Superior temporal gyrus (tissue), 1 donor: ENCODE measurements around the gene HIPK4.
"Not testable (repeated sequence)": the region's sequence is repeated elsewhere in the genome, so short reads cannot be mapped to it uniquely, and the experiment has no call there.

Experiments used
- DNase-seq: peaks from one replicate; pipeline ENCODE4 v3.0.0-alpha.2; 2016; ENCODE audit errors: extremely low spot score

Gene HIPK4

DNA sequence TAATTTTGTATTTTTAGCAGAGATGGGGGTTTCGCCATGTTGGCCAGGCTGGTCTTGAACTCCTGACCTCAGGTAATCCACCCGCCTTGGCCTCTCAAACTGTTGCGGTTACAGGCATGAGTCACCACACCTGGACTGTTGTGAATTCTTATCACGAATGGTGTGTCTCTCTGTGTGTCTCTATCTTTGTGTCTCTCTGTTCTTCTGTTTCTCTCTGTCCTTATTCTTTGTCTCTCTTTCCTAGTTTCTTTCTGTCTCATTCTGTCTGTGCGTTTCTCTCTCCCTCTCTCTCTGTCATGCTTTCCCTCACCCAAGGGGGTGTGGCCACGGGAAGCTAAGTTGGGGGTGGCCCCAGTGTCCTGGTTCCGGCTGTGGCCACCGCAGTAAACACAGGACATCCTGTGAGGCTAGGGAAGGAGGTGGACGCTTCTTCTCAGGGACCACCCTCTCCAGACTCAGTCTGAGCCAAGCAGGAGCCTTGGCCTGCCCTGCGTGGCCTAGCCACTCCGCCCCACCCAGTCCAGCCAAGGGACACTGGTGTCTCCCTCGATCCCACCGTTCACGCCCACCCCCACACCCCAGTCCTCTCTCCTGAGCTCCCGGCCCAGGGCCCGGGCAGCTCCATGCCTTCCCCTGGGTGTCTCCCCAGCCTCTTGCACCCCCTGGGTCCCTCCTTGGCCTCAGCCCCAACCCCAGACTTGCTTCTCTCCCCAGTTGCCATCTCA is 27.1 kb upstream of the HIPK4 start:
- DNase-seq: no peak

DNA sequence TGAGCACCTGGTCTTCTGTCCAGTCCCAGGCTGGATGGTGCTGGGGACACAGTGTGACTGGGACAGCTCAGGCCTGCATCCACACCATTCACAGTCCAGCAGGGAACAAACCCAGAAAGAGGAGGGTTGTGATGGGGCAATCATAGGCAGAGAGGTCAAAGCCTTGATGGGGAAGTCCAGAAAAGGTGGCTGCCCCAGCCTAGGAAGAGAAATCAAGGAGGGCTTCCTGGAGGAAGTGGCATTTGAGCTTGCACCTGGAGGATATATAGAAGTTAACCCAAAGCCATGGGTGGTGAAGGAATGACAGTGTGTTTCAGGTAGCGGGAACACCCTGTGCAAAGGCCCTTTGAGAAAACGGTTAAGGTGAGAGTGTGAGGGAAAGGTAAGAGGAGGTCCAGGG is 25.8 kb upstream of the HIPK4 start:
- no peak for DNase-seq

DNA sequence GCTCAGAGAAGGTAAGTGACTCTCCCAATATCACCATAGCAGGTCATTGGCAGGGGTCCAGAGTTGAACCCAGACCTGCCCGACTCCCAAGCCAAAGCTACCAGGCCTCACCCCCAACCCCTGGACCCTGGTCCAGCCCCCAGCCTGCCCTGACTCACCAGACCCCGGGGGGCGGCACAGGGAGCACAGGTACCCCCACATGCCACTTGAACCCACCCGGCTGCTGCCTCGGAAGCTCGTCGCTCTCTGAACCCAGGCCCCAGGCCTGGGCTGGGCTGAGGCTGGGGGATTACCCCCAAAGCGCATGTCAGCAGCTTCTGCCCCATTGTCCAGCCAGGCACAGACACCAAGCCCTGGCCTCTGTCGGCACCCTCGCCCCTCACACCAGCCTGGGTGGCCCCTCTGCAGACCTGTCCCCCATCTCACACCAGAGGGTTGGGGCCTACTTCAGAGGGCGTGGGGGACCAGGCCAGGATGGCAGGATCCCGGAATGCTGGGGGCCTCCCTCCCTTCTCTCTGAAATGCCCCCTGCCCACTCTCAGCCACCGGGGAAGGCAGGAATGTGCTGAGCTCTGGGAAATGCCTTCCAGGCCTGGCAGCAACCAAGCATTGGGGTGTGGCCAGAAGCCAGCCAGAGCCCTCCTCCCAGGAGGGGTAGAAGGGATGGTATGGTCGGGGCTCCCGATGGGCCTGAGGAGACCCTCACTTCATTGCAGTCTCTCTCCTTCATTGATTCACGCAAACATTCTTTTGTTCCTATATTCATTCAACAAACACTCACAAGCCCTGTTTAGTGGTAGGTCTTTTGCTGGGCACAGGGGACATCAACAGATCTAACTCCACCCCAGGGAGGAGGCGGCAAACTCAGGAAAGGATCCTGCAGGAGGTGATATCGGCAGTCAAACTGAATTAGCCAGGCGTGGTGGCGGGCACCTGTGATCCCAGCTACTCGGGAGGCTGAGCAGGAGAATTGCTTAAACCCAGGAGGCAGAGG is 24.9 kb upstream of the HIPK4 start:
- DNase-seq: no peak

DNA sequence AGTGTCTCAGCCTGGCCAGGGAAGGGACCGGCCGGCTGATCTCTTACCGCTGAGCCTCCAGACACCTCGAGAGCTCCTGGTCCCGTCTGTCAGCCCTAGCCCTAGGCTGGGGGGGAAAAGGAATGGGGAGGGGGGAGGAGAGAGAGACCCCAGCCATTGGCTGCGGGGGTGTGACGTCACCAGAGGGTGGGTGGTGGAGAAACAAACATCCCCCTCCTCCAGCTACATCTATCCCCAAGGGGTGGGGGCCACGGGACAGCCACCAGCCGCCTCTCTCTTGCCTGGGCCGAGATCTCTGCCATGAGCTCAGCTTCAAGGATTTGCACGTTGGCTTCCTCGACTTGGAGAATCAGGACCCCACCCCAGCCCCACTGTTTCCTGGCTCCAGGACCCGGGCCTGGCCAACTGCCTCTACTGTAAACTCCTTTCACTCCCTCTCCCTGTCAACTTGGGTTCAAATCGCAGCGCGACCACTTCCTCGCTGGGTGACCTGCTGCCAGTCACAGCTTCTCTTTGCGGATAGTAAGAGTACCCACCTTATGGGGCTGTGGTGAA is 23.4 kb upstream of the HIPK4 start, which contains the start of gene PRX:
Gene PRX, minus strand, starts transcription at position 88 of the 555 bp plus-strand sequence. CDS start 5,446 bp downstream, outside the sequence.
- DNase-seq: no peak

DNA sequence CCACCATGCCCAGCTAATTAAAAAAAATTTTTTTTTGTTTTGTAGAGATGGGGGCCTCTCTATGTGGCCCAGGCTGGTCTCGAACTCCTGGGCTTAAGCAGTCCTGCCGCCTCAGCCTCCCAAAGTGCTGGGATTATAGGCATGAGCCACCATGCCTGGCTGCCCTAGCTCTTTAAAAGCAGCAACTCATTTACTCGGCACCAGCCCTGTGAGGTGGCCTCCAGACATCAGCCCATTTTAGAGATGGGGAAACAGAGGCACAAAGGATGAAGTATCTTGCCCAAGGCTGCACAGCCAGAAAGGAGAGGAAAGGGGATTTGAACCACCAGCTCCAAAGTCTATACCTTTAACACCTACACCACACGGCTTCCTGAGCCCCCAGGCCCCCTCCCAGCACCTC is 22.9 kb upstream of the HIPK4 start:
- DNase-seq: no peak

DNA sequence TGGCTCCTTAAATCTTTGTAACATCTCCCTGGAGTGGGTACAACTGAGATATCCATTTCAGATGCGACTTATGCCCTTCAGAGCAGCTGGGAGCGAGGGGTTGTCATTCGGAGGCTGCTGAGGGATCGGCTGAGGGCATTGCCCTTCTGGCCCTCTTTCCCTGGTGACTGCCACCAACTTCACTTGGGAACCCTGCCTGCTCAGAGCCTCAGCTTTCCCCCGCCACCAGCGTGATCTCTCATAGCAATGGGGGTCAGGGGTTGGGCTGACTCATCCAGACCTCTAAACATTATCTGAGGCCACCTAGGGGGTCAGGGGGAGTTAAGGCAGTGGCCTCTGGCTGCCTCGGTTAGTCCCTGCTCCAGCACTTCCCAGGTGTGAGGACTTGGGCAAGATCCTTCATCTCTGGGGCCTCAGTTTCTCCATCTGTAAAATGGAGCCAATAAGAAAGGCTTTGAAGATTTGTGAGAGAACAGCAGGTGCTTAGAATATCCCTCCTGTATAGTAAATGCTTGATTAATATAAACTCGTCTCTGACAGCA is 22.0 kb upstream of the HIPK4 start:
- DNase-seq: no peak

DNA sequence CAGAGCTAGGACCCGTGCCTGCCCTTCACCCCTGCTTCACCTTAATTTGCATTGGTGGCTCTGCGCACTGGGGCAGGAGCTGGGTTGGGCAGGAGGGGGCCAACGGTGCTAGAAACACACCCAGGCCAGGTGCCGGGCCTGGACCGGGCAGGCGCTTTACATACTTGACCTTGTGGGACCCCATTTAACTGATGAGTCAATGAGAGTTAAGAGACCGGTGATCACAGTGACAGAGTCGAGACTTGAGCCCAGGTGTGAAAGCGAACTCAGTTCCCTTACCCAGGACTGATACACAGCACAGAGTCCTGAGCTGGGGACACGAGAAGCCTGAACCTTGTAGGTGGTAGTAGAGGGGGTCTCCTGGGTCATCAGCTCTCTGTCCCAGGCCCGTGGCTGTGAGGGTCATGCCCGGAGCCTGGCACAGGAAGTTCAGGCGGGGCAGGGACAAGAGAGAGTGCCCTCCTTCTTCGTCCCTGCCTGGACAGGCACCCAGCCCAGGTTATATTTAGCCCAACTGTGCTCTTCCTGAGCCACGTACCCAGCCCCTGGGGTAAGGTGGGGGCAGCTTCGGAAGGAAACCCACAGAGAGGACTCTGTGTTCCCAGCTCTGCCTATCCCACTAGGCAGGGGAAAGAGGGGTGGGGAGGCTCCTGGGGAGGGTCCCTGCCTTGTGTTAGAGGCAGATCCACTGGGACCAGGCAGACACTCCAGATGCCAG is 21.3 kb upstream of the HIPK4 start:
- DNase-seq: no peak

DNA sequence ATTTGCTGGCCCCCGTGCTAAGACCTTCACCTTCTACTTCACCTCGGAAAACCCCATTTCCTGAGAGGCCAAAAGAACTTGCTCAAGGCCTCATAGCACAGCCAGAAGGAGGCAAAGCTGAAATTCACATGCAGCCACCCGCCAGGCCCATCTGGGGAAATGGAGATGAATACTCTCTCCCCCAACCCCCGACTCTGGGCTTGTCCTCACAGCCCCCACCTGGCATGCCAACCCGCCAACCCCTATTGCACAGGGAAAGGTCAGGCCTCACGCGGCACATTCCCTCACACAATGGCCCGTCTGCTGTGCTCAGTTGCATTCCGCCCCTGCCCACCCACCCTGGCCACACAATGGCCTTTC is 20.0 kb upstream of the HIPK4 start:
- no peak for DNase-seq

DNA sequence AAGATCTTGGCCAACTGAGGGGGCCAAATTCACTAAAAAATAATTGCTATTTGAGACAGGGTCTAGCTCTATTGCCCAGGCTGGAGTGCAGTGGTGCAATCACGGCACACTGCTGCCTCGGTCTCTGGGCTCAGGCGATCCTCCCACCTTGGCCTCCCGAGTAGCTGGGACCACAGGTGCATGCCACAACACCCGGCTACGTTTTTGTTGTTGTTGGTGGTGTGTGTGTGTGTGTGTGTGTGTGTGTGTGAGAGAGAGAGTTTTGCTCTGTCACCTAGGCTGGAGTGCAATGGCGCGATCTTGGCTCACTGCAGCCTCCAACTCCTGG is 18.6 kb upstream of the HIPK4 start:
- DNase-seq: not testable (repeated sequence)

DNA sequence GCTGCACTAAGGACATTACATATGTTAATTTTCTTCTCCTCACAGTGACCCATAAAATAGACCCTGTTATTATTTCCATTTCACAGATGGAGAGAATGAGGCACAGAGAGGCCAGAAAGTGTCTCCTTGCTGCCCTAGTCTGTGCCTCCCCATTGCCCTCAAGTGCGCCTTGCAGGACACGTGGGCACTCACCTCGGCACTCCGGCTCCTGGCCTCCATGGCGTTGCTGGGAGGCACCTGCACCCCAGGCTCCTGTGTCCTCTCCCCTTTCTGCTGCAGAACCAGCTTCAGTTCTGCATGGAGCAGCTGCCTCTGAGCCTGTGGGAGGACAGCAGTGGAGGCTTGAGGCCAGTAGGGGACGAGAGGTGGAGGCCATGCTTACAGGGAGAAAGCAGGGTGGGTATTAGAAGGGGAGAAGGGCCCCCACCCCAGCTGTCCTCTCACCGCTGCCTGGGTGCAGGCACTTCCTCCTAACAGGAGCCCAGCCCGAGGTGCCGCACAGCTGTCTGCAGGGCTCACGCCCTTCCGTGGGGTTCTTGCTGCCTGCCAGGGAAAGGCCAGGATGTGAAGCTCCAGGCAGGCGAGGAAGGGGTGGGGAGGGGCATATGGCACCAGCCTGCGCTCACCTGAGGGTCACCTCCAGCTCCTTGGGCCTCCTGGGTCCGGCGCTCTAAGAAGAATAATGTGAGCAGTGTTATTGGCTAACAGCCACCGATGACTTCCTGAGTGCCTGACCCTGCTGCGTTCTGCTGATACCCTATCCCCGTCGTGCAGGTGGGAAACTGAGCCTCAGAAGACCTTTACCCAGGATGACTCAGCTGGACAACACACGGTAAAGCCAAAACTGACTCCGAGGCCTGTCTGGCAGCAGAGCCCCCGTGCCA is 18.0 kb upstream of the HIPK4 start:
- no peak for DNase-seq

DNA sequence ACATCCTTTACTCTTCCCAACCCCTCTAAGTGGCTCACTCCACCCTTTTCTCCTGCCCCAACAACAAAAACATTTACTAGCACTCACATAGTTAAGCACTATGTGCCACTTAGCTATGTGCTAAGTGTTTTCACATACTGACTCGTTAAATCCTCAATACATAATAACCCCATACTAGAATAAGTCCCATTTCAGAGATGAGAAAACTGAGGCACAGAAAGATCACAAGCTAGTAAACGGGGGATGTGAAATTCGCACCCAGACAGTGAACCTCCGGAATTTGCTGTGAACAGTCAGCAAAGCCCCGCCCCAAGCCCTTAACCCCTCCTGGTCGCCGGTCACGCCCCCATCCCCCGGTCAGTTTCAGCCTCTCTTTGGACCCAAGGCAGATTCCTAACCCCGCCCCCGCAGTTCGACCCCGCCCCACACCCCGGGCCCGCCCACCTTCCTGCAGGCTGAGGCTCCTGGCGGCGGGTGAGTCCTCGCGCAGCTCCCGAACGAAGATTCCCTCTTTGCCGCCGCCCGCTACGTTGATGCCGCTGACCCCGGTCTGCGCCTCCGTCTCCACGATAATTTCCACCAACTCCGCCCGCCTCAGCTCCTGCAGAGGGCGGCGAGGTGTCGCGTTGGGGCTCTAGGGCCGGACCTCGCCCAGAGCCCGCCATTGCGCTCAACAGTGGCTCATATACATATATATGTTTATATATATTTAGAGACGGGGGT is 13.4 kb upstream of the HIPK4 start:
- DNase-seq: no peak

DNA sequence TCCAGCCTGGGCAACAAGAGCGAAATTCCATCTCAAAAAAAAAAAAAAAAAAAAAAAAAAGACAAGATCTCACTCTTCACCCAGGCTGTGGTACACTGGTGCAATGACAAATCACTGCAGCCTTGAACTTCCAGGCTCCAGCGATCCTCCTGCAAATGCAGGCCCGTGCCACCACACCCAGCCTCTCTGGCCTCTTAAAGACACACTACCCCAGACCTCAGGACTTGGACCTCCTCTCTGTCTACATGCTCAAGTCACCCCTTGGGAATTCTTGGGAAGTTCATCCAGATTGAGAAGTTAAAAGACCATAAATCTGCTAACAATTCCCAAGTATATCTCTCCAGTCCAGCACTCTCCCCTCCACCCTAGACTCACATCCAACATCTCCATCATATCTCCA is 10.6 kb upstream of the HIPK4 start:
- no peak for DNase-seq

DNA sequence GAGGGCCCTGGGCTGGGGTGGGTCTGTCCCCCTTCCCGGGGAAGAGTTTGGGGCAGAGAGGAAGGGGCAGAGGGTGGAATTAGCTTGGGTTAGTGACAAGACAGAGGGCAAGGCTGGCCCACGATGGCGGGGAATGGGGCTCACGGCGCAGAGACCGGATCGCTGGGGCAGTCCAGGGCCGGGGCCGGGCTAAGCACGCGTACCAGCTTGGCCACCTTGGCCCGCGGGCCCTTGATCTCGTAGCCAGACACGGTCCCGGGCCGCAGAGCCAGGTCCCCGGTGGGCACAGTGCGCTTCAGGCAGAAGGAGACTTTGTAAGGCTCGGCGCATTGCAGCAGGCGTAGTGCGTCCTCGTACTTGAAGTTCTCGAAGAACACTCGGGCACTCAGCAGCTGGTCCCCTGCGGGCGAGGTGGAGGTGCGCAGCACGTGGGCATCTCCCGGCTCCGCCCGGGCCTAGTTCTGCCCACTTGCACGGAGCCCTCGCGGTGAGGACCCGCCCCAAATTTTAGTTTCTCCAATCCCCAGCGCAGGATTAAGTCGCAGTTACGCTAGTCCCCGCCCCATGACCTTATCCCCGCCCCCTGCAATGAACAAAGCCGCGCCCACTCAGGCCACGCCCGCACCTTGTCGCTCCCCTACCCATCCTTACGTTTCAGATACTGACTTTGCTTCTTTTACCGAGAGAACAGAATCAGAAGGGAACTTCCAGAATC is 8.6 kb upstream of the HIPK4 start:
- DNase-seq: no peak

DNA sequence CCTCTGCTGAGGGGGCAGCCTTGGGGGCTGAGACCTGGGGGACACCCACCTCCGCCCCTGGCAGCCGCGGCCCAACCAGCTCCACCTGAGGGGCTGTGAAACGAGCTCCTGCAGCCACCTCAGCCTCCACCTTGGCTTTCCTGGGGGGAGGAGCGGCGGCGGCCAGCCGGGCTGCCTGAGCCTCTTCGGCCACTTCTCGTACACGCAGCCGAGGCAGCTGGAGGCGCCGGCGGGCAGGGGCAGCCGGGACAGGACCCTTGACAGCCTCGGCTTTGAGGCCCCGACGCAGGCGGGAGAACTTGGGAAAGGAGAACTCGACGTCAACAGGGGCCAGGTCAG is 7.6 kb upstream of the HIPK4 start:
- DNase-seq: no peak

DNA sequence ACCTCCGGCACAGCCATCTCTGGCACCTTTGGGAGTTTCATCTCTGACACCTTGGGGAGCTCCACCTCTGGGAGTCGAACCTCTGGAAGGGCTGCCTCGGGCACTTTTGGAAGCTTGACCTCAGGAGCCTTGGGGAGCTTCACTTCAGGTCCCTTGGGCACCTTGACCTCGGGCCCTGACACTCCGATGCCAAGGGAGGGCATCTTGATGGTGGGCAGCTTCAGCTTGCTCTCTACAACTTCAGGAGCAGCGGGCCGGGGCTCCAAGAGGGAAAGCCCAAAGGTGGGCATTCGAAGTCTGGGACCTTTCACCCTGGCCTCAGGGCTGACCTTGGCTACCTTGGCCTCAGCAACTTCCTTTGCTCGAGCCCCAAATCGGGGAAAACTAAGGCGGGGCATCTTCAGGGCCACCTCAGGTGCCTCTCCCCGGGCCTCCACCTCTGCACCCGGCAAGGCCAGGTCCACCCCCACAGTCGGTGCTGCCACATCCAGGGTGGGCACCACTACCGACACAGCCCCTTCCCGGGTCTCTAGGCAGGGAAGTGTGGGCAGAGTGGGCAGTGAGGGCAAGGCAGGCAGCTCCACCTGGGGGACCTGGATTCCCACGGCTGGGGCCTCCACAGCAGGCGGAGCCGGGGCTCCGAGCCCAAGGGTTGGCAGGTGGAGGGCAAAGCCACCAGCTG is 7.0 kb upstream of the HIPK4 start:
- no peak for DNase-seq

DNA sequence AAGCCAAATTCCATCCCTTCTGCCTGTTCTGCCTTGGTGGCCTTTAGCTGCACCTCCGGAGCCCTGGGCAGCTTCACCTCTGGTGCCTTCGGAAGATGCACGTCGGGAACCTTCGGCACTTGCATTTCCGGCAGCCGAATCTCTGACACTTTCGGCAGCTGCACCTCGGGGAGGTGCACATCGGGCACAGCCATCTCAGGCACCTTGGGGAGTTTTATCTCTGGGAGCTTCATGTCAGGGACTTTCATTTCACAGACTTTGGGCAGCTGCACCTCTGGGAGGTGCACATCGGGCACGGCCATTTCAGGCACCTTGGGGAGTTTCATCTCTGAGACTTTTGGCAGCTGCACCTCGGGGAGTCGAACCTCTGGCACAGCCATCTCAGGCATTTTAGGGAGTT is 6.0 kb upstream of the HIPK4 start:
- DNase-seq: no peak

DNA sequence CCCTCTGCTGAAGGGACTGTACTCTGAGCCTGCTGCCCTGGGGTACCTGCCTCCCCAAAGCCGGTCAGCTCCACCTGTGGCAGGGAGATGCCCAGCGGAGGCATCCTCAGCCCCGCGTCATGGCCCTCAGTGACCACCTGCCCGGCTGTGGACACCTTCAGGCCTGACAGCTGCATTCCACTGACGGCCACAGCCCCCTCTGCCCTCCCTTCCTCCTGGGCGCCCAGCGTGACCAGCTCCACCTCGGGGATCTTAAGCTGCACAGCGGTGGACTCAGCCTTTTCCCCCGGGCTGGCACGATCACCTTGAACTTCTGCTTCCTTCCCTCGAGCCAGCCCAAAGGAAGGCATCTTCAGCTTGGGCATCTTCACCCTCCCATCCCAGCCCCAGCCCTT is 4.8 kb upstream of the HIPK4 start:
- no peak for DNase-seq

DNA sequence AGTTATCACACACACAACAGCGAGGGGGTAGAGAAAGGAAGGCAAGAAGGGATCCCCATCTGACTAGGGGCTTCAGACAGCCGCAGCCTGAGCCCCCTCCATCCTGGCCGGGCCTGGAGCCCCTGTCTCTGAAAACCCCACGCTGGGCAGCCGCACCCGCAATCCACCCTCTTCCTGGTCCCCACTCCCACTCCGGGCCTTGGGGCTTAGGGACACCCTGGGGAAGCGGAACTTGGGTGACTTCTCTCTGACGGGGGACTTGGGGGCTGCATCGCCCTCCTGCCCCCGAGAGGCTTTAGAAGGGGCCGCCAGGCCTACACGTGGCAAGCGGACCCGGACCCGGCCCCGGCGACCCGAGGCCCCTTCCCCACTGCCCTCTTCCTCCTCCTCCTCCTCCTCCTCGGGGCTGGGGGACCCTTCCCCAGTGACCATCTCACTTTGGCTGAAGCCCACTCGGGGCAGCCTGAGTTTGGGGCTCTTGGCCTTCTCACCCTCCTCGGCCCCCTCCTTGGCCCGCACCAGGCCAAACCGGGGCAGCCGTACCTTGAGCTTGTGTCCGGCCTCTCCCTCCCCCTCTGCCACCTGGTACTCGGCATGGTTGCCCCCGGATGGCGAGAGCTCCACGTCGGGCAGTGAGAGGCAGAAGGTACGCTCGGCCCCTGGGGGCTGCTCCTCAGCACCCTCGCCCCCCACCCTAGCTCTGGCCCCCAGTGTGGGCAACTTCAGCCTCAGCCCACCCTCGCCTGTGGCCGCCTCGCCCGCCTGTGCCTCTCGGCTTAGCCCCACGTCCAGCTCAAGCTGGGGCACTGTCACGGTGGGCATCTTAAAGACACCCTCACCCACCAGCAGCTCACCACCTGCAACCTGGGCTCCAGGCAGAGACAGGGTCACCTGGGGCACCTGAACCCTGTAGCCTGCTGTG is 4.2 kb upstream of the HIPK4 start:
- DNase-seq: no peak
